Kidney (tissue), 14 donors: ENCODE measurements around the gene RASGRF2. TPM values are rescaled to one million over a fixed set of nuclear protein-coding genes. Genes with fewer than 3 reads are reported as not detected.

Experiments
- DNase-seq, 5 donors: peaks; one replicate each; pipeline ENCODE4 v3.0.0-alpha.2; 2013 to 2020
- FAIRE-seq: peaks from 2 replicates; lab custom pipeline; 2012; peaks lifted over from hg19 to GRCh38; lab: Jason Lieb, UNC
- H3K27ac ChIP-seq, 2 donors: one replicate each; pipeline ENCODE4 v1.7.0; 2013; ENCODE audit warnings: low read depth in 2 of 2, low read length in 2 of 2, inconsistent platforms in 1 of 2
- H3K27me3 ChIP-seq: one replicate; pipeline ENCODE4 v1.7.1; 2013; ENCODE audit warnings: low read length, inconsistent platforms; ENCODE audit not compliant: control insufficient read depth, insufficient read depth
- H3K36me3 ChIP-seq, 3 donors: one replicate each; pipeline versions ENCODE4 v1.7.0 to v1.7.1; 2013; ENCODE audit warnings: low read length in 3 of 3, control low read depth in 1 of 3, inconsistent platforms in 1 of 3; ENCODE audit not compliant: insufficient read depth in 3 of 3, control insufficient read depth in 2 of 3
- H3K4me1 ChIP-seq, 3 donors: one replicate each; pipeline versions ENCODE4 v1.7.0 to v1.7.1; 2013; ENCODE audit warnings: low read length in 3 of 3, inconsistent platforms in 1 of 3, low read depth in 1 of 3; ENCODE audit not compliant: control insufficient read depth in 2 of 3, insufficient read depth in 2 of 3
- H3K4me3 ChIP-seq, 3 donors: one replicate each; pipeline versions ENCODE4 v1.7.0 to v1.8.1; 2013; ENCODE audit warnings: low read length in 3 of 3, control low read depth in 1 of 3, inconsistent platforms in 1 of 3
- H3K9ac ChIP-seq, 3 donors: one replicate each; pipeline versions ENCODE4 v1.7.0 to v1.7.1; 2013; ENCODE audit warnings: low read length in 3 of 3, control low read depth in 1 of 3, inconsistent platforms in 1 of 3
- H3K9me3 ChIP-seq, 3 donors: one replicate each; pipeline versions ENCODE4 v1.7.0 to v1.7.1; 2013; ENCODE audit warnings: low read length in 3 of 3, control low read depth in 1 of 3, inconsistent platforms in 1 of 3; ENCODE audit not compliant: control insufficient read depth in 2 of 3, insufficient read depth in 1 of 3
- CTCF ChIP-seq: IDR thresholded peaks from 3 replicates; pipeline ENCODE4 v1.5.1; 2012; ENCODE audit warnings: mild to moderate bottlenecking, moderate library complexity, borderline replicate concordance; ENCODE audit not compliant: insufficient read depth; ENCODE audit errors: extremely low read depth
- intact Hi-C: fragments of 100-400 bp; cut with DNase I; formaldehyde crosslinking; loops from one replicate; pipeline ENCODE4 v1.11.1; 2022
- polyA plus RNA-seq: library from polyadenylated mRNA; stranded (reverse); fragments of 350-450 nt; fragmentation: Illumina TruSeq; extraction: RNeasy Lipid Tissue Mini Kit (QIAGEN cat#74804); gene quantifications from one replicate; pipeline ENCODE4 v1.2.3, GENCODE V29; 2014; ENCODE audit warnings: low read depth, low replicate concordance; ENCODE audit not compliant: insufficient read depth
- total RNA-seq: library from RNA; stranded (reverse); fragmentation: NEBNext Ultra II Directional; extraction: Animal tissue kit (Norgen Biotek cat#: 25700); gene quantifications from one replicate; pipeline ENCODE4 v1.2.1, GENCODE V29; 2021
- donor health status: control.
- donor health status: control.
- donor health status: control.
- donor health status: control.
- donor health status: control.
- donor health status: DM: yes; HTN: yes; CAD: no.
- donor health status: Normal renal cell carcinoma (clear cell type).

Gene RASGRF2
- total and polyA plus RNA-seq, 2 donors from 2014 or later = 4.9 to 14.7 TPM

GRCh38 chr5:80921026-80921425, 39.1 kb upstream of the RASGRF2 start:
- no peaks in the 10 kb centered on the region for H3K4me1 ChIP-seq
- H3K27ac ChIP-seq = no peak overlapping the region
- no peaks in the 10 kb centered on the region for H3K36me3 ChIP-seq
- H3K9me3 ChIP-seq = no peaks in the 10 kb centered on the region
- DNase-seq (peak in 1 of 5 donors; percentile 12), FAIRE-seq (no peak)
- intact Hi-C loops = no loop called here
- no peaks in the 10 kb centered on the region for H3K27me3 ChIP-seq
- H3K4me3 ChIP-seq = no peak overlapping the region
- H3K9ac ChIP-seq = no peak overlapping the region
- TF ChIP-seq CTCF = no peak

- DNase-seq (no peak), FAIRE-seq (no peak)
- Histone ChIP-seq H3K9ac (no peak overlapping the region), H3K27me3 (no peaks in the 10 kb centered on the region), H3K4me3 (no peak overlapping the region), H3K9me3 (no peaks in the 10 kb centered on the region), H3K4me1 (no peaks in the 10 kb centered on the region), H3K27ac (no peak overlapping the region), H3K36me3 (no peaks in the 10 kb centered on the region)
- TF ChIP-seq CTCF = no peak
- intact Hi-C loops = no loop called here
Measured at GRCh38 chr5:80925931-80926330, 34.2 kb upstream of the RASGRF2 start.

GRCh38 chr5:80926536-80926935, 33.6 kb upstream of the RASGRF2 start:
- Histone ChIP-seq H3K4me1 (no peaks in the 10 kb centered on the region), H3K9me3 (no peaks in the 10 kb centered on the region), H3K9ac (no peak overlapping the region), H3K27me3 (no peaks in the 10 kb centered on the region), H3K4me3 (no peak overlapping the region), H3K27ac (no peak overlapping the region), H3K36me3 (no peaks in the 10 kb centered on the region)
- intact Hi-C loops = no loop called here
- no peak for DNase-seq
- TF ChIP-seq CTCF = no peak
- FAIRE-seq = no peak
